Measurements from ENCODE around the gene KREMEN1.
"Not testable (repeated sequence)": the region's sequence is repeated elsewhere in the genome, so short reads cannot be mapped to it uniquely, and the experiment has no call there.

KREMEN1 gene, protein sequence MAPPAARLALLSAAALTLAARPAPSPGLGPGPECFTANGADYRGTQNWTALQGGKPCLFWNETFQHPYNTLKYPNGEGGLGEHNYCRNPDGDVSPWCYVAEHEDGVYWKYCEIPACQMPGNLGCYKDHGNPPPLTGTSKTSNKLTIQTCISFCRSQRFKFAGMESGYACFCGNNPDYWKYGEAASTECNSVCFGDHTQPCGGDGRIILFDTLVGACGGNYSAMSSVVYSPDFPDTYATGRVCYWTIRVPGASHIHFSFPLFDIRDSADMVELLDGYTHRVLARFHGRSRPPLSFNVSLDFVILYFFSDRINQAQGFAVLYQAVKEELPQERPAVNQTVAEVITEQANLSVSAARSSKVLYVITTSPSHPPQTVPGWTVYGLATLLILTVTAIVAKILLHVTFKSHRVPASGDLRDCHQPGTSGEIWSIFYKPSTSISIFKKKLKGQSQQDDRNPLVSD

DNA sequence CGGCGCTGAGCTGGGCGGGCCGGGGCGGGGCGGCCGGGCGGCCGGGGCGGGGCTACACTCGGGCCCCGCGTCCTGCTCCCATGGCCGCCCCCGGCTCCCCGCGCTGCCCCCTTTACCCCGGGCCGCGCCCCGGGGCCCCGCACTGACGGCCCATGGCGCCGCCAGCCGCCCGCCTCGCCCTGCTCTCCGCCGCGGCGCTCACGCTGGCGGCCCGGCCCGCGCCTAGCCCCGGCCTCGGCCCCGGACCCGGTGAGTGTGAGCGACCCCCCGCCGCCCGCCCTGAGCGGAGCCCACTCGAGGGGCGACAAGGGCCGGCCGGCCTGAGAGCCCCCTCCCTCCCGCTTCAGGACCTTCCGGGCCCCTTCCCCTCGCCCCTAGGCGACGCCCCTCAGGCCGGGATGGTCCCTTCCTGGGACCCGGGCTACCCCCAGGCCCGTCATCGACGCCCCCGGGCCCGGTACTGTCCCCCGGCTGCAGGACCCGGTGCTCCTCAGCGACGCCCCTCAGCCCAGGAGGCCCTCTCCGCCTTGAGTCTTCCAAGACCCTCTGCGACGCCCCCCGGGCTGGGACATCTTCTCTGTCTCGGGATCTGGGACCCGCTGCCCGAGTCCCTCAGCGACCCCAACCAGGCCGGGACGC lies at the start of gene KREMEN1:
TSS of gene KREMEN1 (plus strand) at position 57 of the 639 bp plus-strand sequence. CDS start at position 153, 96 bp downstream.
- DNase-seq, result no peak

DNA sequence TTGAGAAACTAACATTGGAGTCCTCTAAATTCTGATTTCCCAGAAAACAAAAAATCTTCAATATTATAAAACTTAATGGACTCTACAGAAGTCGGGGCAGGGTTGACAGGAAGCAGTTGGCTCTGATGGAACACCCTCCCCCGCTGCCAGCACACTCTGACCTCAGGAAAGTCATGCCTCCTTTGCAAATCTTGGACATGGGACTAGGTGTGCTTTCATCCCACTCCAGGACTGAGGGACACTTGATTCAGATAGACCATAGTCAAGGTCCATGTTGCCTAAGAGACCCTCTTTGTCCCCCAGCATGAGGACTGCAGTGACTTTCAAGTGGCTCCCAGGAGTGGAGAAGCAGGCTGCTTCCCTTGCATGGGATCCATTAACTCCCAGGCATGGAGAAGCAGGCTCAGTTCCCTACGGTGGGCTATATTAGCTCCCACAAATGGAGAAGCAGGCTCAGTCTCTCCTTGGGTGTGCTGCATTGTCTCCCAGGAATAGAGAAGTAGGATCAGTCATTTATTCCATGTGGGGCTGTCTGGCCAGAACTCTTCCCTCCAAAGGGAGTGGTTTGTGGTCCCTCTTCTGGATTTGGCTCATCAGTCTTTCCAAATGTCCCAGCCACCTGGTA lies 49.6 kb upstream of the KREMEN1 start:
- no peak for DNase-seq

DNA sequence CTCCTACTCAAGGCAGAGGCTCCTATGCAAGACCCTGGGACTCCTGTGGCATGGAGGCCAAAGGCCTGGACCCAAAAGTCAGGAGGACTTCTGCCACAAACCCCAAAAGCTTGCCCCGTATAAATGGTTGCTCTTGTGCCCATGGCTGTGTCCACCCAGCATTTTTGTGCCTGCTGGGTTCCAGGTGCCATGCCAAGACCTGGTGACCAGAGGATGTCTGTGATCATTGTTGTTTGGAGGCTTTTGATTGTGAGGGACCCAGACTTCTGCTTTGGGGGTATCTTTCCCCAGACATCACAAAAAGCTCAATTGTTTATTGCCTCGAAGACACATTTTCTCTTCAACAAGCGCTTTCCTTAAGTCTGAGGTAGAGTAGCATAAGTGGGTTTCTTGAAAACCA lies 46.3 kb upstream of the KREMEN1 start:
- no peak for DNase-seq

DNA sequence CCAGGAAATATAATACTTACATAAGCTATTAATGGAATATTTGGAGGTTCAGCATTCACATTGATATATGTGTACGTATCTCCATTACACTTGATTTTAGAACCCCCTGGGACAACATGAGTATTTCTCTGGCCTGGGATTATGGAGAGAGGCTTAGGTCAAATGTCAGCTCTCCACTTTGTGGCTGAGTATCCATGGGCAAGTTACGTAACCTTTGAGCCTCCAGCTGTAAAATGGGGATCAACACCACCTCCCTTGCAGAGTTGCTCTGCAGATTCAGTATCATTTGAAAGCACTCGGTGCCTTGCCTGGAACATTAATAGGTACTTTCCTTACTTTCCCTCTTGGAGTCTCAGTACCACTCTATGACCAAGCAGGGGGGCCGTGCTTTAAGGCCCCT lies 44.4 kb upstream of the KREMEN1 start:
- no peak for DNase-seq

DNA sequence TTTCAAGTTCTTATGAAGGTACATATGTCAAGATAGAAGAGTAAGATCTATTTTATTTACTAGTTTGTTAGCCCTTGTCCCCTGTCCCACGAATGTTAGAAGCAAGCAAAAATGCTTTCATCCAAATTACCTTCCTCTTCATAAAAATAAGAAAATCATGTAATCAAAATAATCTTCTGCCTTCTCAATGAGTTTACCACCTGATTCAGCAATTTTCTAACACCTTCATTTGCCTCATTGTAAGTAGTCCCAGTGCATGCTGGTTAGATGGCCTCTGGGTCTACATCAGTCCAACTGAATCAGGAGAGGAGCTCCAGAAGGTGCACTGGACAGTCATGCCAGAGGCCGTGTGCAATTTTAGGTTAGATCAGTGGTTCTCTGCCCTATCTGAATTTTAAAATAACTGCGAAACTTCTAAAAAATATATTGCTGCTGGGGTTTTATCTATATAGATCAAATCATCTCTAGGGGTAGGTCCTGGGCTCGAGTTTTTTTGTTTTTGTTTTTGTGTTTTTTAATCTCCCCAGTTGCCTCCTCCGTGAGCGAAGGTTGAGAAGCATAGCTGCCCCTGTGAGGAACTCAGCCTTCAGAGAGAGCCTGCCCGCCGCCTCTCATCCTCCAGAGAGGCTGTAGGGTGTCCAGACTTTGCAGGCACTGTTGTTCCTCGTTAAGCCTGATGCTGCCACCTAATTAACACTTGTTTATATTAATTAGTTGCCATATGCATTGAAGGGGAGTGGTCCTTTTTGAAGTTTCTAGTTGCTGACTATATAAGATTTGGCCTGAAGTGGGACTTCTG lies 43.4 kb upstream of the KREMEN1 start:
- DNase-seq, result no peak

DNA sequence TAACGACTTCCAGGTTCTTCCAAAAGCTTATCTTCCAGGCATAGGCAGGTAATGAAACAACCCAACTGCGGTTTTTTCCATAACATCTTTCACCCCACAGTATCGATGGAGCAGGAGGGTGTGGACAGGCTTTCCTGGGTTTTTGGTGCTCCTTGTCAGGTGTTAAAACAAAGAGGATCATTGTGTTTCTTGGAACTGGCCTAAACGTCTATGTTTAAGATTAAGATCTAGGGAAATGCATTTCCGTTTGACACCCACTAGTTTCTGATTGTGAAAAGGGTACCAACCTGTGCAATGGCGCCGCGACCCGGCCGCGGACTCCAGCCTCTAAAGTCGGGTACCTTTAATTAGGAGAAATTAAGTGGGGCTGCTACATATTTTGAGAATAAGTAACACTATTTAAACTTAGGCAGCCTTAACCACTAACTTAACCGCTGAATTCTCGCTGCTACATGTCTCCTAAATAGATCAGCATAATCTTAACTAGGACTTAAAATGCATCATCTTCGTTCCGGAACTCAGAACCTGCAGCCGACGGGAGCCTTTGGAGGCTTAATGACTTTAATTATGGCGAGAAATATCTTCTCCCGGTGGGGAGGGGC lies 42.7 kb upstream of the KREMEN1 start:
- no peak for DNase-seq

DNA sequence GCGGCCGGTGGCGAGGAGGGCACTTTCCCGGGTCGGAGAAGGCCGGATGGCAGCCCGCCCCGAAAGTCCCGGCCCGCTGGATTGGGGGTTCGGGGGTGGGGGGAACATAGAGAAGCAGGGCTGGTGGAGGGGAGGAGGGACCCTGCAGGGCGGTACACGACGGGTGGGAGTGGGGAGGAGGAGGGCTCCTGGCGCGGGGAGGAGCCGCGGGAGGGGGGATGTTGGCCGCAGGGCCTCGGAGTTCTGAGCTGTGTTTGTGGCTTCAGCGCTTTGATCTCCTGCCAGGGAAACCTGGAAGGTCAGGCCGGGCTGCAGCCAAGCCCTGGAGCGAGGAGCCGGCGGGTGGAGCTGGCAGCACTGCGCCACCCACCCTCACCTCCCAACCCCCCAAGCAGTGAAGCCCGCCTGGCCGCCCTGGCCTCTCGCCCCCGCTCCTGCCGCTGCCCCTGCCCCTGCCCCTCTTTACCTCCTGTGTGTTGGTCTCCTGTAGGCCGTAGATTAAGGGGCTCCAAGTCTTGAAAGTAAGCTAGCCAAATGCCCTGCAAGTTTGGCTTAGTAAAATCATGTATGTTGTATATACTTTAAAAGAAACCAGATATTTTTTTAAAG lies 42.1 kb upstream of the KREMEN1 start:
- DNase-seq, result peak; percentile 29

DNA sequence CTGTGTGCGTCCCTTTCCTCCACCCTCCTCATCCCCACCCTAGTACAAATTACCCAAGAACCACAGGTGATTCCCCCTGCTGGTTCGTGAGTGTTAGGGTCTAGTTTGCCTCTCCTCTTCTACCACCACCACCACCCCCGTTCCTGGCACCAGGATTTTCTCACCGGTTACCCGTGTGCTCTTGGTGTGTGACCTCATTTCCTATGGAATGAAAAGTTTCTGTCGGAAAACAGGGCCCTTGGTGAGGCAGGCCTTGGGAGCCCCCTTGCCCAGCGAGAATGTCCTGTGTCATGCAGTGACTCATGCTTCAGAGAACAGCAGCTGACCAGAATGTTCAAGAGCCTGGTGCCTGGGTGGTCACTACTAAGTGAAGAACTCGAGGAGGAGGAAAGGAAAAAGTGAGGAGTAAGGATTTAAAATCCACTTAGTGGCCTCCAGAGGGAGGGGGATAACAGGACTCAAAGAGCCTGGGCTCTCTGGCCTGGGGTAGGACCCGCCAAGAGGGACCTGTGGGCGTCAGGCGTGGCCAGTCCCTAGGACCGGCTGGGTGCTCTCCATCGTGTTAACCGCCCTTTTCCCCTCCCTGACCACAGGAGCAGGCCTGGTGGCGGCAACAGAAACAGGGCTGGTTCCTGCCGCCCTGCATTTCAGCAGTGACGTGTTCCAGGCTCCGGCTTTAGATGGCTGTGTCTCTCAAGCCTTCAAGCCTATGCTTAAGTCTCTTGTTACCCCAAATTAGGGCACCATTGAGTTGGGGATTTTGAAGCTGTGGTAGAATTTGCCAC lies 41.4 kb upstream of the KREMEN1 start:
- no peak for DNase-seq

DNA sequence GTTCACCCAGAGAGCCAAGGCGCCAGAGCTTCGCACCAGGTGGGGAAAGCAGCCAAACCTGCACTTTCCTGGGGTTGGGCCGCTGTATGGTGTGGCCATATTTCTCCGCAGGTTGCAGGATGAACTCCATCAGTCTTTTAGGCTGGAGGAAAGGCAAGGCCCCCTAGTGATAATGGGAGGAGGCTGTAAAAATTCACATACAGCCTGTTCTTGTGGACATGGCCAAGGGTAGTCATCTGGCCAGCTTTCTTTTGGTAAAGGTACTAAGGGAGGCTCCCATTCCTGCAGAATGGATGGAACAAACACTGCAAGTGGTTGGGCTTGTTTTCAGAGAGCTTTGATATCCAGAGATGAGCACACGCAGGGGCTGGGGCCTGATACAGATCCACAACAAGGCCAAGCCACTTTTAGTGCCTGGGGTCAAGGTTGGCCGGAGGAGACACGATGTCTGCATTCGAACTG lies 40.8 kb upstream of the KREMEN1 start:
- no peak for DNase-seq

DNA sequence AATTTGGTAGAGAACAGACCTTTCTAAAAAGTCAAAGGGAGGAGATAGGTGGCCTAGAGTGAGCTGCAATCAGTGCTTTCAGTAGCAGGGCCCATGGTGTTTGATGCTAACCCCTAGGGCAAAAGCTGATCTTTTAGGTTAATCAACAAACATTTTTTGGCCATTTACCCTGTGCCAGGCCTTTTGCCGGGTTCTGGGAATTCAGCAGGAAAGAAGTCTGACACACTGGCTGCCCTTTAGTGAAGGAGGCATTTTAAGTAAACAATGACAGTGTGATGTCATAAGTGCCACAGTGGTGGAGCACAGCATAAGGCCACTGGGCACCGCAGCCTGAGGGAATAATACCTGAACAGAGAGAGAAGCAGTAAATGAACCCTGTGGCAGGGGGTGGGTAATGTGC lies 40.3 kb upstream of the KREMEN1 start:
- DNase-seq, result no peak

DNA sequence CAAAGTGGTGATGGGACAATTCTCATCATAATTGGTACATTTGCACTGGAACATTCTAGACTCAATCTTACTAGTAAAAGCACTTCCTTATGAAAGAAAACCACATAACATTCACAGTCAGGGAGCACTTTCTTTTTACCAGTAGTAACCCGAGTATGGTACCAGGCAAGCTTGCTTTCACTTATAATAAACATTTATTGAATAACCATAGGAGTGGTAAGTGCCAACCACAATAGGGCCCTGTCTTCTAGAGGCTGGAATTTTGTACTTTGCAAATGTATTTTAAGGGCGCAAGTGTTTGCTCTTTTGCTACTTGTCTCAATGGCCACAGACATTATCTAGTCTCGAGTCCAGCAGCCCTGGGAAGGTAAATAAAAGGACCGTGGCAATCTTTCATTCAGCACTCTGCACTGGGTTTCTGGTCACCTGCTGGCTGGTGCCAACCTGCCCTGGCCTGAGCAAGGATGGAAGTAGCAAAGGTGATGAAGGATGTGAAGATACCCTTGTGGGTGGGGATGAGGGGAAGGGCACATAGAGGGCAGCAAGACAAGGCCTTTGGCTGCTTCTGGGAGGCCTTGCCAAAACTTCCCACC lies 35.4 kb upstream of the KREMEN1 start:
- no peak for DNase-seq

DNA sequence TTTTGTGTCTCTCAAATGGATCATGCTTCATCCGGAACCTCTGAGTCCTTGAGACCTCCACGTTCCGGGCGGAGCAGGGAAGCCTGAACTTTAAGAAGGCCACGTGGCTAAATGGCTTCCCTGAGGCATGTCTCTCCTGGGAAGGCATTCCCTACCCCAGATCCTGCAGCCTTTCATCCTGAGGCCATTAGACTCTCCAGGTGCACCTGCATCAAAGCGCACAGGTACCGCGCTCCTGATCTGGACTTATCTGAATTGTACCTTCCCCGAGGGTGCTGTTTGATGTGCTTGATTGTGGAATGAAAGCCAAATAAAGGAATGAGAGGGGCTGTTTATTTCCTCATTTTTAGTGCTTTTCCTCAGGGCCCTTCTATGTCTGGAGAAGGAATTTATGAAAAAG lies 33.7 kb upstream of the KREMEN1 start:
- peak; percentile 35 for DNase-seq

DNA sequence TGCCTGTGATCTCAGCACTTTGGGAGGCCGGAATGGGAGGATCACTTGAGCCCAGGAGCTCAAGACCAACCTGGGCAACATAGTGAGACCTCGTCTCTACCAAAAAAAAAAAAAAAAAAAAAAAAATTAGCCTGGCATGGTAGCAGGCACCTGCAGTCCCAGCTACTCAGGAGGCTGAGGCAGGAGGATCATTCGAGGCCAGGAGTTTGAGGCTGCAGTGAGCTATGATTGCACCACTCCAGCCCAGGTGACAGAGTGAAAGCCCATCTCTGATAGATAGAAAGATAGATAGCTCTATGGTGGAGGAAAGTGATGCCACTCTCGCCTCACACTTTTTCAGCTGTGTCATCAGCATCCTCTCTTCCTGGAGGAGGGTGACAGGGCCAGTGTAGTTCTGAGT lies 33.2 kb upstream of the KREMEN1 start:
- not testable (repeated sequence) for DNase-seq

DNA sequence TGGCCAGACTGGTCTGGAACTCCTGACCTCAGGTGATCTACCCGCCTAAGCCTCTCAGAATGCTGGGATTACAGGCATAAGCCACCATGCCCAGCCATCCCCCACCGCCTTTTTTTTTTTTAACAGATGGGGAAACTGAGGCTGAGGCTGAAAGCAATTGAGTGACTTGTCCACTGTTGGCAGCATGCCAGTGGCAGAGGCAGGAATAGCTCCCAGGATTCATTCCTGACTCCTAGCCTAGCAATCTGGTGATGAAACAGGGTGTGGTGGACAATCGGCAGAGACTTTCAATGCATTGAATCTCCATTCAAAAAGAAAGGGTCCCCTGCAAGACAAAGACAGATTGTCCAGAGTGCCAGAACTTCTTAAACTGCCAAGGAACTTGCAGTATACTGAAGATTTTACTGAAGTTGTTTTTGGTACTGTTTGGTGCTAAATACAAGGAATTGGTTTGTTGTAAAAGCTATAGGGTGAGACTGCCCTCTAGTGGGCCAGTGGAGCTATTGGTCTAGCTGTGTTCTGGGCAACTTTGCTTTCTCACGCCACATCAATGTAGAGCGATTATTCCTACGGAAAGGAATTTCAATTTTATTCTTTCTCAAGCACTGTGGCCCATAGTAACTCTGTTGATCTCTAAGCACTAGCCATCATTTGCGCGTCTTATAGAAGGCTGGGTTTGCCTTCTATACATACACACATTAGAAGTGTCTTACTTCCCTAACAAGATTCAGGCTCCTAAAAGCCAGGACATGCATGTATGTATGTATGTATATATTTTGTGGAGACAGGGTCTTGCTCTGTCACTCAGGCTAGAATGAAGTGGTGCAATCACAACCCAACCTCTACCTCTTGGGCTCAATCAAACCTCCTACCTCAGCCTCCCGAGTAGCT lies 32.2 kb upstream of the KREMEN1 start:
- peak; percentile 48 for DNase-seq

DNA sequence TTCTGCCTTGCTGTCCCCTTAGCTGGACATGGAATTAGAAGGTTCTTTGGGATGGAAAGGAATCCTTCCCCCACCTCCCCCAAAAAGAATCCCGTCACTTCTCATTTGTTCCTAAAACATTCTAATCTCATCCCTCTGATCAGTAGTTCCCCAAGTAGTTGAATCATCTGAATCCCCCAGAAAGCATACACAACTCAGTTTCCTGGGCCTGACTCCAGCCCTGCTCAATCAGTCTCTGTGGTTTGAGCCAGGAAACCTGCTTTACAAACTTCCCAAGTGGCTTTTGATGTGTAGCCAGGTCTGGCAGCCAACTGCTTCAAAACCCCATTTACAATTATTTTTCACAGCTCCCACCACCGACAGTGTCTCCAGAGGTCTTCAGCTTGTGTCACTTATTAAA lies 31.4 kb upstream of the KREMEN1 start:
- no peak for DNase-seq

DNA sequence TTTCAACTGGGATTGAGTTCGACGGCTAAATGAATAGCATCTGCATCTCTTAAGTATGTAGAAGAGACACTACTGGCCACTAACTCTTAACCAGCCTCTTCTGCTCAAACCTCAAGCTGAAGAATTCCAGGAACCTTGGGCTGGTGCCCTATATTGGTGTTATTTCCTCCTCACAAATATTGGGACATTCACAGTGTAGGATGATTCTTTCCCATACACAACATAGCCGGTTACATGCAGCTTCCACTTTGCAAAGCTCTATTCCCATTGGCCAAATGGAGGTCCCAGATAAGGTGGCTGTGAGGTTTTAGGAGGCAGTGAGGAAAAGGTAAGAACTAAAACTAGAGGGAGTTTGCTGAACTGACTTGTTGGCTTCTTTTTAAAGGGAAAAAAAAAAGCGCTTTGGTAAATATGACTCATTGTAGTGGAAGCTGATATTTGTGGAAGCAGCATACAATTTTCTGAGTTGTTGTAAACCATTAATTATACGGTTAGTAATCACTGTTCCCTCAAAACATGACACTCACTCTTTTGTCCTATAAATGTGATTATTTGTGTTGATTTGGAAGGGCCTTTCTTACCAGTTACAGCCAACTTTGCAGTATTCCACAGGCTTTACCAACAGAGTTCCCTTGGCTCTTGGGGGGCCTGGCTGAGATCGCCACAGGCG lies 28.8 kb upstream of the KREMEN1 start:
- no peak for DNase-seq

DNA sequence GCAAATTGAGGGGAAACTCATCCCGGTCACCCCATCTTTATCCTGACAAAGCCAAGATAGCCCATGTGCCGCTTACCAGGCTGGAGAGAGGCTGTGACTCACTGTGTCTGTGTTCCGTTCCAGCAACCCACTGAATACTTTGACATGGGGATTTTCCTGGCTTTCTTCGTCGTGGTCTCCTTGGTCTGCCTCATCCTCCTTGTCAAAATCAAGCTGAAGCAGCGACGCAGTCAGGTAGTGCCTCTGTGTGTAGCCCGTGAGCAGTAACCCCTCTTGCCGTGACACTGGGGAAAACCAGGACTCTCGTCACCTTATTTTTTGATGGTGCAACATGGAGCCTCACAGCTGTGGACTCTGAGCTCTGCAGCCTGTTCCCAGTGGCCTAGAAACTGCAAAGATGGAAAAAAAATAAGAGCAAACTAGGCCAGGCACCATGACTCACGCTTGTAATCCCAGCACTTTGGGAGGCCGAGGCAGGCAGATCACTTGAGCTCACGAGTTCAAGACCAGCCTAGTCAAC lies 28.1 kb upstream of the KREMEN1 start:
- DNase-seq, result no peak

DNA sequence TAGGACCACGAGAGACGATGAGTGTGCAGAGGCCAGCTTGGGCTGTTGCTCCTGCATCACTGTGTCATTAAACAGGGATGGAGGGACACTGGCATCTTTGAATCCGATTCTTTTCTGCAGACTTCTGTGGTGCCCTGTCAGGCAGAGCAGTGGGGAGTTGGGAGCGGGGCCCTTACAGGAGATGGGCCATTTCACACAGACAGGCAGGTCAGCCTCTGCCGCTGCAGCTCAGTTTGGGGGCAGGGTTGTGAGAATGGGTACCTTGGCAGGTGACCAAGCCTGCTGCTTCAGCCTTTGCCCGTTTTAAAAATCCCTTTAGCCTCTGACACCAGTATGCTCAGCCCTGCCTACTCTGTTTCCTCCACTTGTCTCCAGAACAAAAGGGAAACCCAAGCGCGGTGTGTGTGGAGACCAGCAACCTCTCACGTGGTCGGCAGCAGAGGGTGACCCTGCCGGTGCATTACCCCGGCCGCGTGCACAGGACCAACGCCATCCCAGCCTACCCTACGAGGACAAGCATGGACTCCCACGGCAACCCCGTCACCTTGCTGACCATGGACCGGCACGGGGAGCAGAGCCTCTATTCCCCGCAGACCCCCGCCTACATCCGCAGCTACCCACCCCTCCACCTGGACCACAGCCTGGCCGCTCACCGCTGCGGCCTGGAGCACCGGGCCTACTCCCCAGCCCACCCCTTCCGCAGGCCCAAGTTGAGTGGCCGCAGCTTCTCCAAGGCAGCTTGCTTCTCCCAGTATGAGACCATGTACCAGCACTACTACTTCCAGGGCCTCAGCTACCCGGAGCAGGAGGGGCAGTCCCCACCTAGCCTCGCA lies 23.8 kb upstream of the KREMEN1 start:
- DNase-seq, result no peak

Data from NCI-H146 (cell line).